Trophoblast cell (in vitro differentiated cells and primary cell): Measurements from ENCODE around the gene DEPDC1B.
A peak's percentile ranks its signal among the peaks of the same experiment; 100 is the strongest.

ENCODE experiments used
- DNase-seq, 2 donors: peaks; one replicate each; pipeline ENCODE4 v3.0.0-alpha.2; 2016
- H2AFZ ChIP-seq: 2 replicates; pipeline ENCODE4 v1.6.1; 2013; ENCODE audit warnings: low read length, moderate library complexity, mild to moderate bottlenecking; ENCODE audit not compliant: insufficient read depth, poor library complexity
- H2AK5ac ChIP-seq: 2 replicates; pipeline ENCODE4 v1.6.1; 2013; ENCODE audit warnings: mild to moderate bottlenecking, low read length
- H2BK120ac ChIP-seq: 2 replicates; pipeline ENCODE4 v1.6.1; 2013; ENCODE audit warnings: low read length, mild to moderate bottlenecking, moderate library complexity; ENCODE audit not compliant: insufficient read depth, poor library complexity
- H2BK12ac ChIP-seq: 2 replicates; pipeline ENCODE4 v1.6.1; 2013; ENCODE audit warnings: mild to moderate bottlenecking, low read length, moderate library complexity
- H2BK5ac ChIP-seq: 2 replicates; pipeline ENCODE4 v1.6.1; 2013; ENCODE audit warnings: low read length, low read depth, moderate library complexity, mild to moderate bottlenecking; ENCODE audit not compliant: poor library complexity
- H3K14ac ChIP-seq: 2 replicates; pipeline ENCODE4 v1.6.1; 2013; ENCODE audit warnings: mild to moderate bottlenecking, low read length
- H3K18ac ChIP-seq: 2 replicates; pipeline ENCODE4 v1.6.1; 2013; ENCODE audit warnings: mild to moderate bottlenecking, low read length
- H3K23ac ChIP-seq: 2 replicates; pipeline ENCODE4 v1.6.1; 2013; ENCODE audit warnings: low read length
- H3K27ac ChIP-seq: 2 replicates; pipeline ENCODE4 v1.5.1; 2013; ENCODE audit warnings: low read depth, mild to moderate bottlenecking, inconsistent platforms, low read length, moderate library complexity
- H3K27me3 ChIP-seq: 2 replicates; pipeline ENCODE4 v1.6.1; 2013; ENCODE audit warnings: inconsistent platforms, mild to moderate bottlenecking, low read length, moderate library complexity; ENCODE audit not compliant: insufficient read depth
- H3K36me3 ChIP-seq, 2 experiments: 1 replicate in 1 of 2; 2 replicates in 1 of 2; pipeline ENCODE4 v1.6.1; 2013; ENCODE audit warnings: low read length in 2 of 2, mild to moderate bottlenecking in 2 of 2, moderate library complexity in 1 of 2; ENCODE audit not compliant: insufficient read depth in 2 of 2, control insufficient read depth in 1 of 2
- H3K4ac ChIP-seq: 2 replicates; pipeline ENCODE4 v1.6.1; 2013; ENCODE audit warnings: low read depth, mild to moderate bottlenecking, low read length, moderate library complexity
- H3K4me1 ChIP-seq, 2 experiments: 1 replicate in 1 of 2; 2 replicates in 1 of 2; pipeline ENCODE4 v1.6.1; 2013; ENCODE audit warnings: low read length in 2 of 2, mild to moderate bottlenecking in 2 of 2, moderate library complexity in 1 of 2; ENCODE audit not compliant: insufficient read depth in 2 of 2, control insufficient read depth in 1 of 2
- H3K4me2 ChIP-seq: 2 replicates; pipeline ENCODE4 v1.6.1; 2013; ENCODE audit warnings: inconsistent platforms, mild to moderate bottlenecking, low read length, moderate library complexity
- H3K4me3 ChIP-seq: 2 replicates; pipeline ENCODE4 v1.5.1; 2013; ENCODE audit warnings: mild to moderate bottlenecking, low read depth, low read length, inconsistent platforms
- H3K79me1 ChIP-seq: one replicate; pipeline ENCODE4 v1.6.1; 2013; ENCODE audit warnings: low read length
- H3K79me2 ChIP-seq: 2 replicates; pipeline ENCODE4 v1.6.1; 2013; ENCODE audit warnings: low read length, mild to moderate bottlenecking; ENCODE audit not compliant: control insufficient read depth, insufficient read depth, poor library complexity
- H3K9ac ChIP-seq: 2 replicates; pipeline ENCODE4 v1.6.1; 2013; ENCODE audit warnings: mild to moderate bottlenecking, low read length
- H3K9me3 ChIP-seq: 2 replicates; pipeline ENCODE4 v1.6.1; 2013; ENCODE audit warnings: low read depth, mild to moderate bottlenecking, control low read depth, inconsistent platforms, low read length; ENCODE audit not compliant: insufficient read depth
- H4K12ac ChIP-seq: 2 replicates; pipeline ENCODE4 v1.6.1; 2013; ENCODE audit warnings: low read depth, mild to moderate bottlenecking, low read length, moderate library complexity
- H4K8ac ChIP-seq: 2 replicates; pipeline ENCODE4 v1.6.1; 2013; ENCODE audit warnings: low read depth, mild to moderate bottlenecking, low read length, moderate library complexity
- H4K91ac ChIP-seq: one replicate; pipeline ENCODE4 v1.6.1; 2013; ENCODE audit warnings: low read depth, mild to moderate bottlenecking, low read length, moderate library complexity
- WGBS: extraction: QIAGEN DNeasy Blood & Tissue Kit; methylation state at CpG from one replicate; pipeline ENCODE4 v1.1.7; 2013; ENCODE audit warnings: missing lambda C conversion rate; ENCODE audit not compliant: insufficient read length, insufficient coverage; ENCODE audit errors: extremely low coverage; 5-methylcytosine and 5-hydroxymethylcytosine counted together

Gene DEPDC1B

GRCh38 chr5:60687927-60688720, 11.8 kb downstream of the DEPDC1B start:
- Histone ChIP-seq H3K79me1 (no peaks in the 10 kb centered on the region), H3K4me1 (no peaks in the 10 kb centered on the region), H4K91ac (no peak overlapping the region), H3K4ac (no peak overlapping the region), H2BK5ac (no peak overlapping the region), H3K18ac (no peak overlapping the region), H3K79me2 (peaks cover 2% of the 10 kb centered on the region), H3K9ac (no peak overlapping the region), H4K12ac (no peak overlapping the region), H3K23ac (no peak overlapping the region), H3K36me3 (peaks cover 5 to 12% of the 10 kb centered on the region in 2 experiments), H2BK12ac (no peak overlapping the region), H2AFZ (no peak overlapping the region), H3K9me3 (no peaks in the 10 kb centered on the region), H3K4me3 (no peak overlapping the region), H3K27me3 (no peaks in the 10 kb centered on the region), H2AK5ac (no peak overlapping the region), H2BK120ac (no peak overlapping the region), H3K14ac (no peak overlapping the region), H4K8ac (no peak overlapping the region), H3K4me2 (no peak overlapping the region), H3K27ac (no peak overlapping the region)
- peak; percentile 70 to 86 for DNase-seq
- WGBS, result no CpG with 5 or more reads among the region's 3 CpGs

GRCh38 chr5:60686157-60686556, 13.8 kb downstream of the DEPDC1B start:
- WGBS, result no CpG with 5 or more reads among the region's 4 CpGs

DNA sequence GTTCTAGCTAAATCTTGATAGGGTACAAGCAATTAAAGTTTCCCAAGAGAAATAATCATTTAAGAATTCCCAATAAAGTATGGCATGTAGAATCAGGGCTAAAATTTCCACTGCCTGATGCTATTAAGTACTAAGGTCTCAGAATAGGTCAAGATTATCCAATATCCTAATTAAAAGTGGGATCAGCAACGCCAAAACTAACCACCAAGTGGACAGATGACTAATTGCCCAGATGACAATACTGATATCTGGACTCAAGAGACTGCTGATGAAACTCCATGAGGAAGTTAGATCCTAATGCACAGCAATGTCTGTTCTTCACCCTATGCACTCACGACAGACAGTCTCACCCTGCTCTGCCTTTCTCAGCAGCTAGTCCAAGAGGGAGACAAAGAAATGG, 14.3 kb downstream of the DEPDC1B start:
- Histone ChIP-seq H3K14ac (no peak overlapping the region), H3K79me2 (no peaks in the 10 kb centered on the region), H3K4me3 (no peak overlapping the region), H4K91ac (no peak overlapping the region), H4K12ac (no peak overlapping the region), H3K23ac (no peak overlapping the region), H3K4ac (no peak overlapping the region), H3K27ac (no peak overlapping the region), H3K36me3 (peaks cover 8 to 12% of the 10 kb centered on the region in 2 experiments), H4K8ac (no peak overlapping the region), H3K9me3 (no peaks in the 10 kb centered on the region), H2BK120ac (no peak overlapping the region), H3K4me2 (no peak overlapping the region), H2AK5ac (no peak overlapping the region), H2AFZ (no peak overlapping the region), H3K18ac (no peak overlapping the region), H3K79me1 (no peaks in the 10 kb centered on the region), H3K9ac (no peak overlapping the region), H2BK12ac (no peak overlapping the region), H2BK5ac (no peak overlapping the region), H3K4me1 (no peaks in the 10 kb centered on the region), H3K27me3 (no peaks in the 10 kb centered on the region)
- no peak for DNase-seq
- WGBS, result no CpG with 5 or more reads among the region's 2 CpGs

More at GRCh38 chr5:60686157-60686556, 13.8 kb downstream of the DEPDC1B start:
- peaks cover 2% of the 10 kb centered on the region for H3K79me2 ChIP-seq
- no peak overlapping the region for H4K8ac ChIP-seq
- peak in 1 of 2 donors; percentile 77 for DNase-seq
- H3K4me1 ChIP-seq, result no peaks in the 10 kb centered on the region
- H3K9me3 ChIP-seq, result no peaks in the 10 kb centered on the region
- H3K18ac ChIP-seq, result no peak overlapping the region
- H2AFZ ChIP-seq, result no peak overlapping the region
- H4K12ac ChIP-seq, result no peak overlapping the region
- no peak overlapping the region for H2BK5ac ChIP-seq
- H3K27me3 ChIP-seq, result no peaks in the 10 kb centered on the region
- H3K23ac ChIP-seq, result no peak overlapping the region
- peaks cover 6 to 12% of the 10 kb centered on the region in 2 experiments for H3K36me3 ChIP-seq
- H2AK5ac ChIP-seq, result no peak overlapping the region
- H3K4me2 ChIP-seq, result no peak overlapping the region
- no peak overlapping the region for H3K27ac ChIP-seq
- H3K4me3 ChIP-seq, result no peak overlapping the region
- H3K9ac ChIP-seq, result no peak overlapping the region
- no peak overlapping the region for H2BK120ac ChIP-seq
- H3K4ac ChIP-seq, result no peak overlapping the region
- H4K91ac ChIP-seq, result no peak overlapping the region
- H2BK12ac ChIP-seq, result no peak overlapping the region
- no peaks in the 10 kb centered on the region for H3K79me1 ChIP-seq
- no peak overlapping the region for H3K14ac ChIP-seq

- Histone ChIP-seq H3K23ac (no peak overlapping the region), H3K9me3 (no peaks in the 10 kb centered on the region), H2BK120ac (no peak overlapping the region), H2AFZ (no peak overlapping the region), H3K79me1 (no peaks in the 10 kb centered on the region), H3K9ac (no peak overlapping the region), H2AK5ac (no peak overlapping the region), H3K79me2 (no peaks in the 10 kb centered on the region), H4K8ac (no peak overlapping the region), H4K91ac (no peak overlapping the region), H2BK5ac (no peak overlapping the region), H3K18ac (no peak overlapping the region), H3K14ac (no peak overlapping the region), H3K27me3 (no peaks in the 10 kb centered on the region), H3K4me2 (no peak overlapping the region), H3K4ac (no peak overlapping the region), H4K12ac (no peak overlapping the region), H3K27ac (no peak overlapping the region), H2BK12ac (no peak overlapping the region), H3K4me3 (no peak overlapping the region), H3K4me1 (no peaks in the 10 kb centered on the region), H3K36me3 (peaks cover 8 to 12% of the 10 kb centered on the region in 2 experiments)
- WGBS, result no CpG with 5 or more reads among the region's 6 CpGs
- no peak for DNase-seq
Observed at GRCh38 chr5:60685028-60685427, 14.9 kb downstream of the DEPDC1B start.
